ENCODE results near the gene IGF2BP2.
"Not testable (repeated sequence)": the region's sequence is repeated elsewhere in the genome, so short reads cannot be mapped to it uniquely, and the experiment has no call there.

Gene IGF2BP2

DNA sequence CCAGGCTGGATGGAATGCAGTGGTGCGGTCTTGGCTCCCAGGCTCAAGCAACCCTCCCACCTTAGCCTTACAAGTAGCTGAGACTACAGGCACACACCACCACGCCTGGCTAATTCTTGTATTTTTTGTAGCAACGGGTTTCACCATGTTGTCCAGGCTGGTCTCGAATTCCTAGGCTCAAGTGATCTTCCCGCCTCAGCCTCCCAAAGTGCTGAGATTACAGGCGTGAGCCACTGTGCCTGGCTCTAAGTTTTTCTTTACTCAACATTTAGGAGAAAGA, 26.1 kb downstream of the IGF2BP2 start:
- not testable (repeated sequence) for DNase-seq

DNA sequence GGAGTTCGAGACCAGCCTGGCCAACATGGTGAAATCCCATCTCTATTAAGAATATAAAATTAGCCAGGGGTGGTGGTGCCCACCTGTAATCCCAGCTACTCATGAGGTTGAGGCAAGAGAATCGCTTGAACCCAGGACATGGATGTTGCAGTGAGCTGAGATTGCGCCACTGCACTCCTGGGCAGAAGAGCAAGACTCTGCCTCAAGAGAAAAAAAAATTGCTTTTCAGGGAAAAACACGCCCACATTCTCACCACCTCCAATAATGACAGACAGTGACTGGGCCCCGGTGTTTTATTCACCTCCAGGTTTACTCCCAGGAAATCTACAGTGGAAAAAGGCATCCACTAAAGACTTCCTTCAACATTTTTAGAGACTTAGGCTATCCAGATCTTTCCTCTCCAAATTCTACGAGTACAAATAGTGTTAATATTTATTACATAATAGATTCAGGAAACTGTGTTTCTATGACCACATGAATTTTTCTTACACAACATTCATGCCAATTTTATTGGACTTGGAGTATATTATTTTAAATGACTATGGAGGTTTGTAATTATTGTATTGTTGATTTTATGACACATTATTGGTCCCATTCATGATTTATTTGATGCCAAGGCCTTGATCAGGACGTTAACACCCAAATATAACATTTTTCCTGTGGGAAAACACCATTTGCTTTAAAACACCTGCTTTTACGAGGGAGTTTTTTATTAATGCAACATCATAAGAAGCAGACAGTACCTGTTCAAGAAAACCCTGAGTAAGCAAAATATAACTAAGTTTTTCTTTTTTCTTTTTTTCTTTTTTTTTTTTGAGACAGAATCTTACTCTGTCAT, 26.6 kb downstream of the IGF2BP2 start:
- DNase-seq, result no peak

GRCh38 chr3:185797108-185797881, 27.5 kb downstream of the IGF2BP2 start:
- no peak for DNase-seq

GRCh38 chr3:185796431-185797107, 28.3 kb downstream of the IGF2BP2 start:
- DNase-seq, result no peak

DNA sequence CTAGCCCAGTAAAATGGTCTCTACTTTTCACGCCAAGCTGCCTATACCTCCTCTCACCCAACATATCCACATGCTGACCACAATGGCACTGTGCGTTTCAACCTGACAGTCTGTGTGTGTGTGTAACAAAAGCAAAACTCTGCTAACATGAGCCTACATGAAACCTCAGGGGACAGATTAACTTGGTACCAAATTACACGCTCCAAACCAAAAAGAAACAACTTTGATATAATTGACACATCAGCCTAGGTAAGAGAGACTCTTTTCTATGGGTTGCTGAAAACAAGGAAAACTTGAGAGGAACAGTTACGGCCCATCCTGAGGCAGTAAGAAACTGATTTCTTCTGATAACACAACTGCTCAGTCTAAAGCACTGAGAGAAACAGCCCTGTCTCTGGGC, 31.5 kb downstream of the IGF2BP2 start:
- DNase-seq, result no peak

GRCh38 chr3:185792955-185793354, 31.9 kb downstream of the IGF2BP2 start:
- DNase-seq, result no peak

- no peak for DNase-seq
These were observed 34.7 kb downstream of the IGF2BP2 start for GRCh38 chr3:185789891-185790830.

DNA sequence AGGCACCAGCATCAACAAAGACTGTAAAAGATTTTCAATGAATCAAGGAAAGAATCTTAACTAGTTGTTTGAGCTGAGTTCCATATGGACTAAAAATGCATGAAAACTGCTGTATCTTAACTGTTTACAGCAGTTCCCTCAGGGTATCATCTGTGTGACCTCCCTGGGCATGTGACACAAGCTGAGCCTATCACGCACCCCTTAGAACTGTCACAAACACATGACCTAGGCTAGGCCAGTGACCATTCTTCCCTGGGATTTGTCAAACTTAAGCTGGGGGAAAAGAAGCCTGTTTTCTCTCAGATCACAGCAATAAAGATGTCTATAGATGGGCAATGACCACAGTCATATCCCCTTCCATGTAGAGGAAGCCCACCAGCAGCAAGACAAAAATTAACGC, 35.7 kb downstream of the IGF2BP2 start:
- no peak for DNase-seq

DNA sequence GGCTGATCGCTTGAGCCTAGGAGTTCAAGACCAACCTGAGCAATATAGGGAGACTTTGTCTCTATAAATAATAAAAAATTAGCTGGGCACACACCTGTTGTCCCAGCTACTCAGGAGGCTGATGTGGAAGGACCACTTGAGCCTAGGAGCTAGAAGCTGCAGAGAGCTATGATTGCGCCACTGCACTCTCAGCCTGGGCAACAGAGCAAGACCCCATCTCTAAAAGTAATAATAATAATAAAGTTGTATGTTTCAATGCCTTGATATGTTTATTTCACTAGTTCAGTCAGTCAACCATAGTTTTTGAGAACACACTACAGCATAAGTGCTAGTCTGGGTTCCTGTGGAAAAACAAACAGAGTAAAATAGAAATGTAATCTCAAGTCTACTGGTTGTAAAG, 36.5 kb downstream of the IGF2BP2 start:
- DNase-seq, result no peak

- DNase-seq, result no peak
These were observed 37.6 kb downstream of the IGF2BP2 start for GRCh38 chr3:185786956-185787877.

- DNase-seq, result not testable (repeated sequence)
These were observed 38.6 kb downstream of the IGF2BP2 start for GRCh38 chr3:185786258-185786657.

DNA sequence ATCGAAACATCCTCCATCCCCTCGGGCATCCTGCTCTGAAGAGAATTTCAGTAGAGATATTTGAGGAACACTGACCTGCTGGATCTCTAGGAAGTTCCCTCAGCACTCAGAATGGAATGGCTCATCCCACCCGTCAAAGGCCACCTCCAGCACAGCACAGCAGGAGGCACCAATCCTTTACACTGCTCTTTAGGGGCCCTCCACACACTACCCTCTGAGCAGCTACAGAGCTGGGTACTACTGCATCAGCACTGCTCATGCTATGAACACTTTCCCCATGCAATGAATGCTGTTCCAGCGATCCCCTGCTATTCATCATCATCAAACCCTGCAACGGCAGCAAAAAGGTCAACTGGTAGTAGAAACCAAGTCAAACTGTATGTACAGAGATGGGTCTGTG, 40.5 kb downstream of the IGF2BP2 start:
- DNase-seq, result no peak

GRCh38 chr3:185781759-185782158, 43.1 kb downstream of the IGF2BP2 start:
- DNase-seq, result no peak

- no peak for DNase-seq
These were observed 45.4 kb downstream of the IGF2BP2 start for GRCh38 chr3:185779461-185779860.

DNA sequence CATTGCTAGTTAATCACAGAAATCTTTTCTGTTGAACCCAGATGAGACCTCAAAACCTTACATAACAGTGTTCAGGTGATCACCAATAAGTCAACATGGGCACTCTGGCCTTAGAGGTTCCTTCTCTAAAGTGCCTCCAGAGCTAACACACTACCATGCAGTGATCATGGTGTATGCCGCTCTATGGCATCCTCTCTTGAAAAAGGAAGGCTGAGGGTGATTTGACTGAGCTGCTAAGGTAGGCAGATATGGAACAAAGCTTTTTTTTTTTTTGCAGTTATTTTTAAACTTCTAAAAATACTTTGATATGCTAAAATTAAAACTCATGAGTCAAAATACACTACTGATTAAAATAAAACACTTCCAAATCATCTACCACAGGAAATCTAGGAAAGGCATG, 46.0 kb downstream of the IGF2BP2 start:
- DNase-seq, result no peak

GRCh38 chr3:185778094-185778493, 46.7 kb downstream of the IGF2BP2 start:
- no peak for DNase-seq

DNA sequence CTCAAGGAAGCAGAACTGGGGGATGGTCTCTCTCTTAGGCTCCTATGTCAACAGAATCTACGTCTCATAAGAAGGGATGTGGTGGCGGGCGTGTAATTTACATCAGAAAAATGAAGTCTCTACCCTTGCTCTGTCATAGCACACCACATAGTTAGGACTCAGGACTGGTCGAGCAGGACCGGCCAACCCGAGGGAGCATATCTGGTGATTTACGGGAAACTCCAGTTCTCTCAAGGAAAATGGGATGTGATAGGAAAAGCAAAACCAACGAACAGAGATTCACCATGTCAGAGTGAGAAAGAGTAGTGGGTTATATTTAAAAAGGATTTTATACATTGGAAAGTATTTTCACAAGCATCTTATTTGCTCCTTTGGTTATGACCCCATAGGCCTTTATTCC, 54.7 kb downstream of the IGF2BP2 start:
- DNase-seq, result no peak

GRCh38 chr3:185768578-185768982, 56.3 kb downstream of the IGF2BP2 start:
- DNase-seq, result peak in 6 of 56 donors; percentile 1 to 57 (median 8)

DNA sequence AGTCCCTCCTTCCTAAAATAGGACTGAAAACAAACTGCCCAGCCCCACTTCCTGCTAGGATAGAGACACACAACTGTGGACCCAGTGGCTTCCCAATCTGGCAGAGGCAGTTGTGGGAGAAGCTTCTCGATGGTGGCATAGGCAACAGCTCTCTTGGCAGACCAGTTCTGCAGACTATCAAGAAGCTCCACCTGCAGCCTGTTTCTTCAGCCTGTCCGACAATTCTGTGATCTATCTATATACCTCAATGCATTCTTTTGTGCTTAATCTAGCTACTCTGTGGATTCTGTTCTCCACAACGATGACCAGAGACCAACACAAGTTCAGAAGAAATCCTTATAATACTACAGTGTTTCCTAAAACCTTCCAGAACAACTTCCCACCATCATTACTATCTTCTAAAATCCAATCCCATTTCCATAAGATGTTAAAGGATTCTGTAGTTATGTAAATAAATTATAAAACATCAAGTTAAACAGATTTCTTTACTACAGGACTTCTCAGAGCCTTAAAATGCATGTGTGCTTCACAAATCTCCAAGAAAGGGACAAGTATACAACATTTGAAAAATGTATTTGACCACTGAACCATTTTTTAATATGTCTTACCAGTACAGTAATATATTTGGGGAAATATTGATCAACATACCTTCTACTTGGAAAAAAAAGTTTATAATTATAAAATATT, 57.7 kb downstream of the IGF2BP2 start:
- DNase-seq, result no peak
